Lower leg skin (tissue), 4 donors: ENCODE measurements around the gene DMXL2. TPM values are rescaled to one million over a fixed set of nuclear protein-coding genes. Genes with fewer than 3 reads are reported as not detected.

Experiments
- DNase-seq, 2 donors: peaks; one replicate each; pipeline ENCODE4 v3.0.0-alpha.2; 2019; ENCODE audit warnings: low spot score in 2 of 2
- H3K4me3 ChIP-seq: fragments of 200-600 bp; sonication (generic); 2 replicates; pipeline ENCODE4 v1.5.1; 2017; ENCODE audit warnings: mild to moderate bottlenecking, low read depth; ENCODE audit not compliant: poor library complexity, severe bottlenecking
- POLR2A ChIP-seq, 2 donors: fragments of 450-650 bp; IDR thresholded peaks; one replicate each; pipeline ENCODE4 v1.6.1; 2016 to 2017; ENCODE audit warnings: antibody characterized with exemption in 2 of 2, mild to moderate bottlenecking in 1 of 2, moderate library complexity in 1 of 2
- WGBS, 2 donors: methylation state at CpG; one replicate each; pipeline ENCODE4 v1.1.5; 2018; 5-methylcytosine and 5-hydroxymethylcytosine counted together
- intact Hi-C: fragments of 100-400 bp; cut with DNase I; formaldehyde crosslinking; loops from one replicate; pipeline ENCODE4 v1.15.0; 2023; ENCODE audit warnings: low total_unique reads
- total RNA-seq, 4 donors: library from RNA; depleted of rRNA; stranded (reverse); fragments of >200 nt; gene quantifications; one replicate each; pipeline ENCODE4 v1.1.0, GENCODE V29; 2016
- TF ChIP-seq, protein P1 (sequence below), 3 donors: fragments of 450-650 bp; IDR thresholded peaks; one replicate each; pipeline ENCODE4 v1.5.1; 2016; ENCODE audit warnings: antibody characterized with exemption in 3 of 3, mild to moderate bottlenecking in 3 of 3, moderate library complexity in 2 of 3

Gene DMXL2
- total RNA-seq, 4 donors from 2014 or later, result 4.0 to 10.5 (median 6.6) TPM

DNA sequence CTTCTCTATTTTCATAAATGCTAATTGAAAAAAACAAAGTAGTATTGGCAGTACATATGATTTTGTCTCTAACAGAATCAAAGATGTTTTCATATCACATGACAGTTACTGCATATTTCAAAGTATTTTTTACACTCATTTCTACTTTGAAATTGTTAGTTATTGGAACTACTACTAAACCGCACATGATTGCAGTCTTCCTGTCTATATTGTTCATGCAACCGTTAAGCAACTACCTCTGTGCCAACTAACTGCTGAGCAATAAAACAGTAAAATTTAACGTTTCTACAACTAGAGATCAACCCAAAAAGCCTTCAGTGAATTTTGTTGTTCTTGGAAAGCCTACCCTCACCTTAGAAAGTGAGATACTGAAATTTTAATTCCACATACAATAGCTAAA is 64.2 kb downstream of the DMXL2 start:
- WGBS, 2 donors, result 75 to 80% methylated on average over 3 of the region's 3 CpGs
- H3K4me3 ChIP-seq, result no peak overlapping the region
- intact Hi-C loops, result no loop called here
- TF ChIP-seq POLR2A (IDR thresholded peaks at IDR 0.05), result no peak
- TF ChIP-seq, protein P1, sequence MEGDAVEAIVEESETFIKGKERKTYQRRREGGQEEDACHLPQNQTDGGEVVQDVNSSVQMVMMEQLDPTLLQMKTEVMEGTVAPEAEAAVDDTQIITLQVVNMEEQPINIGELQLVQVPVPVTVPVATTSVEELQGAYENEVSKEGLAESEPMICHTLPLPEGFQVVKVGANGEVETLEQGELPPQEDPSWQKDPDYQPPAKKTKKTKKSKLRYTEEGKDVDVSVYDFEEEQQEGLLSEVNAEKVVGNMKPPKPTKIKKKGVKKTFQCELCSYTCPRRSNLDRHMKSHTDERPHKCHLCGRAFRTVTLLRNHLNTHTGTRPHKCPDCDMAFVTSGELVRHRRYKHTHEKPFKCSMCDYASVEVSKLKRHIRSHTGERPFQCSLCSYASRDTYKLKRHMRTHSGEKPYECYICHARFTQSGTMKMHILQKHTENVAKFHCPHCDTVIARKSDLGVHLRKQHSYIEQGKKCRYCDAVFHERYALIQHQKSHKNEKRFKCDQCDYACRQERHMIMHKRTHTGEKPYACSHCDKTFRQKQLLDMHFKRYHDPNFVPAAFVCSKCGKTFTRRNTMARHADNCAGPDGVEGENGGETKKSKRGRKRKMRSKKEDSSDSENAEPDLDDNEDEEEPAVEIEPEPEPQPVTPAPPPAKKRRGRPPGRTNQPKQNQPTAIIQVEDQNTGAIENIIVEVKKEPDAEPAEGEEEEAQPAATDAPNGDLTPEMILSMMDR (IDR thresholded peaks at IDR 0.05), result no peak
- DNase-seq, result no peak

DNA sequence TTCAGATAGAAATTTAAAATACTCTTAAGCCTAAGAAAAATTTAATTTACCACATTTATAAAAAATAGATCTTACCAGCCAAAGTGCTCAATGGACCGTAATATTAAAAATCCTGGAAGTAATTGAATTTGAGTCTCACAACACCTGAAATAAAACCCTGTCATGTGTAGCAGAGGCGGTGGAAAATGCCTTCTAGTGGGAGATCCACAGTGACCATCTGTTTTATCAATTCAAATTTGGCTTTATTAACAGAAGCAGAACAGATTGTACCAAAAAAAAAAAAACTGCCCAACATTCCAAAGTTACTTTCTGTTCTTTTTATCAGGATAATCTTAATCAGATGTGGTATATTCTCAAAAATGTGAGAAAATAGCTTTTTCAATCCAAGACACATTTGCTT is 71.7 kb downstream of the DMXL2 start:
- H3K4me3 ChIP-seq, result no peak overlapping the region
- TF ChIP-seq, protein P1 (IDR thresholded peaks at IDR 0.05), result no peak
- TF ChIP-seq POLR2A (IDR thresholded peaks at IDR 0.05), result no peak
- DNase-seq, result no peak
- 77 to 81% methylated on average over 2 of the region's 2 CpGs for WGBS, 2 donors
- intact Hi-C loops, result no loop called here

DNA sequence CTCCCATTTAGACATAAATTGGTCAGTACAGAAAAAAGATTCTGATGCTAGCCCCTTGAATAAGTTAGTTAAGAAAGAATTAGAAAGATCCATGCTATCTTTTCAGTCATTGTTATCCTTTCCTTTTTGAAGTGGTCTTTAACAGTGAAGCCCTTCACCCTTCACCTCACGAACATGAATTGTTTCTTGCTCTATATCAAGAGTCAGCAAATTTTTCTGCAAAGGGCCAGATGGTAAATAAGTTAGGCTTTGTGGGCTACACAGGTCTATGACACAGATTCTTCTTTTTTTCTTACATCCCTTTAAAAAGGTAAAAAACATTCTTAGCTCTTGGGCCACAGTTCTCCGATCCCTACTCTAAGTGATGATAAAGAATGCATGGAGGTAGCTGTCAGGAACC is 74.9 kb downstream of the DMXL2 start:
- no peak for DNase-seq
- H3K4me3 ChIP-seq, result no peak overlapping the region
- intact Hi-C loops, result no loop called here
- TF ChIP-seq POLR2A (IDR thresholded peaks at IDR 0.05), result no peak
- TF ChIP-seq, protein P1 (IDR thresholded peaks at IDR 0.05), result no peak
- 92 to 96% methylated on average over 2 of the region's 2 CpGs for WGBS, 2 donors

DNA sequence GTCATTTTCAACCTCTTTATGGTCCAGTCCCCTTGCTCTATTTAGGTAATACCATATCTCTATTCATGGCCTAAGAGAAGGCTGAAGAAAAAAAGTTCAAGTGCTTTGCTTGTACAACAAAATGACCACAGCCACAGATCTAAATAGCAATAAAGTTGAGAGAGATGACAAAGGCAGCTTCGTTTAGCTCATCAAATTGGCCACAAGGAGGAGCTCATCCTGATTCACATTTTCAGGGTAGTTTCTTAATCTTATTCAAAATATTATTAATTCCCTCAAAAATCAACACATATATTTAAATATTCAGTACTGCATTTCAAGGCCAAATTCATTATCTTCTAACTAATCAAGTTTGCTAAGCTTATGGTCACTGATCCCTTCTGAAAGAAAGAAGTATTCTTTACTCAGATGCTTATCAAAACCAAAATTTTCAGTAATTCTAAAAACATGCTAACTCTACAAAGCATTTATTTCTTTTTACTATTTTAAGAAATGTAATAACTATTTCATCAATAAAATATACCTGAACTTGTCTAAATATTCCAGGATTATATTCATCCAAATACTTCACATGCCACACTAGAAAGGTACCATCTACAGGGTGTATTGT is 85.5 kb downstream of the DMXL2 start:
- WGBS, 2 donors, result 15 to 23% methylated on average over 1 of the region's 1 CpG
- TF ChIP-seq, protein P1 (IDR thresholded peaks at IDR 0.05), result no peak
- no peak for TF ChIP-seq POLR2A (IDR thresholded peaks at IDR 0.05)
- intact Hi-C loops, result no loop called here
- DNase-seq, result no peak
- H3K4me3 ChIP-seq, result no peak overlapping the region

DNA sequence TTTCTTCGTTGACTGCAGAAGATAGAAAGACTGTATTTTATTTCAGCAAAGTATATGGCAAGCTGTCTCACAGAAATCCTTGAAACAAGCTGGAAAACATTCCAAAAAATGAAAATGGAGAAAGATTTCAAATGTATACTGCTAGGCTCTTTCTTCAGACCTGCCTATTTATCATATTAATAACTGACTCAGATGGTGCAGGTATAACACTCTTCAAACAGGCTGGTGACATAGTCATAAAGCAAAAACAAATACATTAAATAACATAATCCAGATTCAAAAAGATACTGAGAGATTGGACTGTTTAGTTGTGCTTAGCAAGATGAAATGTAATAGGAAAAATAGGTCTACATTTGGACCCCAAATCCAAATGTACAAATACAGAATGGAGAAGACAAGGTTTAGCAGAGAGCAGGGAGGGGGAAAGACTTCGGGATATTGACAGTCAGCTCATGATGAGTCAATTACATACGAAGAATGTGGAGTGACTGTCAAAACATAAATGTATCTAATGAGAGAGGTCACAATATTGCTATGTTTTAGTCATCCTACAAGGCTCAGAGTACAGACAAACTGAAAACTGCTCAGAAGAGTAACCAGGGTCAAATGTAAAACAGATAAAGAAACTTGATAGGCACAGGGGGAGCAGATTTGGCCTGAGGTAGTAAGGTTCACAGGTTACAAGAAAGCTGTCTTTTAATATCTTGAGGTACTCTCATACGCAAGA is 88.7 kb downstream of the DMXL2 start:
- no peak for DNase-seq
- 90 to 95% methylated on average over 4 of the region's 4 CpGs for WGBS, 2 donors
- no peak overlapping the region for H3K4me3 ChIP-seq
- intact Hi-C loops, result no loop called here
- TF ChIP-seq POLR2A (IDR thresholded peaks at IDR 0.05), result no peak
- TF ChIP-seq, protein P1 (IDR thresholded peaks at IDR 0.05), result no peak
